PFSK-1 (cell line): ENCODE measurements around the gene TRIM44.

Experiments used
- FOXP2 ChIP-seq: optimal IDR thresholded peaks from 2 replicates; pipeline ENCODE3; 2011; ENCODE audit warnings: borderline replicate concordance, control low read depth, inconsistent platforms; ENCODE audit not compliant: insufficient read depth; ENCODE audit errors: extremely low read length, extremely low read depth
- POLR2AphosphoS5 ChIP-seq: IDR thresholded peaks from 2 replicates; pipeline ENCODE4 v1.6.1; 2012; ENCODE audit warnings: low read depth, mild to moderate bottlenecking, control low read depth, low read length, moderate library complexity
- REST ChIP-seq, 2 experiments: IDR thresholded peaks; 2 replicates each; pipeline versions ENCODE4 v1.6.1 to v1.8.0; 2011 to 2012; ENCODE audit warnings: low read depth in 2 of 2, low read length in 2 of 2, control low read depth in 1 of 2, inconsistent platforms in 1 of 2, mild to moderate bottlenecking in 1 of 2, moderate library complexity in 1 of 2; ENCODE audit not compliant: insufficient read depth in 1 of 2
- SIN3A ChIP-seq: IDR thresholded peaks from 2 replicates; pipeline ENCODE4 v1.6.1; 2012; ENCODE audit warnings: mild to moderate bottlenecking, low read length, moderate library complexity, borderline replicate concordance; ENCODE audit not compliant: insufficient read depth
- TAF1 ChIP-seq: IDR thresholded peaks from 2 replicates; pipeline ENCODE4 v1.6.1; 2012; ENCODE audit warnings: low read length, control low read depth, borderline replicate concordance; ENCODE audit not compliant: insufficient read depth

GRCh38 chr11:35622070-35622469 lies 40.5 kb upstream of the TRIM44 start:
- TF ChIP-seq TAF1, result no peak
- TF ChIP-seq POLR2AphosphoS5, result no peak
- TF ChIP-seq REST (IDR thresholded peaks at IDR 0.05; ENCODE audit: insufficient read depth in 1 of 2, low read depth in 2 of 2, low read length in 2 of 2), result 0 out of 4 replicates have a peak, but pooled peaks of 1 of the 2 experiments have one; percentile 25
- no peak for TF ChIP-seq SIN3A
- no peak for TF ChIP-seq FOXP2
